Measurements from ENCODE around the gene NPY4R. TPM values are rescaled to one million over a fixed set of nuclear protein-coding genes. Genes with fewer than 3 reads are reported as not detected.
"Not testable (repeated sequence)": the region's sequence is repeated elsewhere in the genome, so short reads cannot be mapped to it uniquely, and the experiment has no call there.

The NPY4R gene
- total RNA-seq (not detected), polyA plus RNA-seq (not detected)

DNA sequence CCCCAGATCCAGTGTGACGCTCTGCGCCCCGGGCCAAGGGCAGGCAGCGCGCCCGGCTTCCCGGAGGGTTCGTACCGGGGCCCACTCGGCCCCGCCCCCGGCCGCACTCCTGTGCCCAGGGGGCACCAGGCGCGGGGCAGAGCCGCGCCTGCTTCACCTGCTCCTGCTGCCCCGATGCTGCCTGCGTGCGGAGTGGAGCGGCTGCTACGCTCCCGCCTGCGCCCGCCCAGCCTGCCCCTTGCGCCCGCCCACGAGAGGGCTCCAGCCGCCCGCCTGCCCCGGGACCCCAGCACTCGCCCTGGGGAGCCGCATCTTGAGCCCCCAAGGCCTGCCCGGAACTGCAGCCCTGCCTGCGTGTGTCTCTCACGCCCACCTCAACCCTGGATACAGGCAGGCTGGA lies at the start of gene NPY4R:
Gene NPY4R, minus strand, starts transcription at position 194 of the 400 bp plus-strand sequence. CDS start 3,323 bp downstream, outside the sequence.
- H3K4me3 ChIP-seq; H3K36me3 ChIP-seq; H3K9me3 ChIP-seq; intact Hi-C loops (cut with DNase I); H3K4me1 ChIP-seq; H3K27ac ChIP-seq; H3K27me3 ChIP-seq; FAIRE-seq: not testable (repeated sequence)
- DNase-seq (peak in 1 of 6 donors; percentile 61), ATAC-seq (peak in 3 of 4 donors; percentile 24 to 55 (median 55))
- whole genome bisulfite sequencing, 2 donors: 5% methylated on average over 17 of the region's 36 CpGs; no CpG with 5 or more reads in 1 of the 2 donors

GRCh38 chr10:46515366-46515765 lies 49.6 kb upstream of the NPY4R start:
- TF ChIP-seq CTCF (IDR thresholded peaks at IDR 0.05): no peak
- H3K4me1 ChIP-seq: no peaks in the 10 kb centered on the region
- H3K36me3 ChIP-seq: no peaks in the 10 kb centered on the region
- no peak for FAIRE-seq
- intact Hi-C loops (cut with DNase I): no loop called here
- ATAC-seq: no peak
- no peak overlapping the region for H3K4me3 ChIP-seq
- DNase-seq: no peak
- no peaks in the 10 kb centered on the region for H3K9me3 ChIP-seq
- no peak overlapping the region for H3K27ac ChIP-seq
- no peaks in the 10 kb centered on the region for H3K27me3 ChIP-seq

- H3K36me3 ChIP-seq: no peaks in the 10 kb centered on the region
- TF ChIP-seq CTCF (IDR thresholded peaks at IDR 0.05): no peak
- no peak overlapping the region for H3K27ac ChIP-seq
- DNase-seq: peak in 2 of 6 donors; percentile 4 to 19
- intact Hi-C loops (cut with DNase I): no loop called here
- no peak for FAIRE-seq
- no peaks in the 10 kb centered on the region for H3K9me3 ChIP-seq
- H3K4me3 ChIP-seq: no peak overlapping the region
- H3K4me1 ChIP-seq: no peaks in the 10 kb centered on the region
- whole genome bisulfite sequencing, 2 donors: 76 to 84% methylated on average over 3 of the region's 3 CpGs
- no peak for ATAC-seq
- H3K27me3 ChIP-seq: no peaks in the 10 kb centered on the region
These were observed 49.1 kb upstream of the NPY4R start for GRCh38 chr10:46514899-46515298.

DNA sequence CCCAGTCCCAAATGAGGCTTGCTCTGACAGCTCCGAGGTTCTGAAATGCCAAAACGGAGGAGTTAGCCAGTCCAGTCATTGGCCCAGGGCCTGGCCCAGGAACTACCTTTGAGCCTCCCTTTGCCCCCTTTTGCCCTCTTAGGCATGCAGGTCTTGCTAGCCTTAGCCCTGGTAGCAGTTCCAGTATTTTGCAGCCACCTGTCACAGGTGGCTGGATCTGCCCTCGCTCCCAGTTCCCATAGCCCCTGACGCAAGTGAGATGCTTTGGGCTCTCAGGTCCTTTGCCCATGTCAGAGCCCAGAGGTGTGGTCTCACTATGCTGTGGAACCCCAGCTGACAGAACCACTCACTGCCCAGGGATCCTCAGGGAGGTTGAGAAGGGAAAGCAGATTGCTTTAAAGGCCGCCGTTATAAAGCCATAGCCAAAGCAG lies 48.7 kb upstream of the NPY4R start:
- FAIRE-seq (no peak), DNase-seq (peak in 3 of 6 donors; percentile 8 to 52 (median 33)), ATAC-seq (no peak)
- no peaks in the 10 kb centered on the region for H3K27me3 ChIP-seq
- no peak overlapping the region for H3K27ac ChIP-seq
- H3K9me3 ChIP-seq: no peaks in the 10 kb centered on the region
- 70% methylated on average over 6 of the region's 6 CpGs for WGBS, 2 donors
- no peak for TF ChIP-seq CTCF (IDR thresholded peaks at IDR 0.05)
- no peaks in the 10 kb centered on the region for H3K4me1 ChIP-seq
- intact Hi-C loops (cut with DNase I): no loop called here
- no peak overlapping the region for H3K4me3 ChIP-seq
- H3K36me3 ChIP-seq: no peaks in the 10 kb centered on the region

DNA sequence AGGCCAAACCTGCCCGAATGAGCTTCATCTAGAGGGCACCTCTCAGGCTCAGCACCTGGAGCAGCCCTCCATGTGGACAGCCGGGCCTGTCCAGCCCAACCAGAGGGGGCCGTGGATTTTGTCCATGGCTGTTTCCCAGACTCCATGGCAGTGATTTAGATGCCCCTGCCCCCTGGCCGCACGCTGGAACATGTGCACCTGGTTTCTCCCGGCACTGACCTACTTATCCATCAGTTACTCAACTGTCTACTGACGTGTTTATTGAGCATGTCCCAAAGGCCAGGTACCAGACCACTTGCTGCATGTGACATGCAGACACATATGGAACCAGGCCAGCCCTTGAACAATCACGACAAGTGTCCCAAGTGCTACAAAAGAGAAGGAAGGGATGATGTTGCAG lies 47.6 kb upstream of the NPY4R start:
- ATAC-seq; H3K36me3 ChIP-seq; FAIRE-seq; DNase-seq; intact Hi-C loops (cut with DNase I); H3K4me3 ChIP-seq; H3K27me3 ChIP-seq; H3K4me1 ChIP-seq; H3K9me3 ChIP-seq; H3K27ac ChIP-seq: not testable (repeated sequence)
- no CpG with 5 or more reads among the region's 8 CpGs for WGBS, 2 donors

GRCh38 chr10:46512725-46513124 lies 47.0 kb upstream of the NPY4R start:
- WGBS, 2 donors: 89 to 100% methylated on average over 1 to 3 of the region's 7 CpGs
- DNase-seq; H3K9me3 ChIP-seq; H3K4me1 ChIP-seq; H3K4me3 ChIP-seq; H3K27me3 ChIP-seq; FAIRE-seq; intact Hi-C loops (cut with DNase I); H3K36me3 ChIP-seq; H3K27ac ChIP-seq; ATAC-seq: not testable (repeated sequence)

DNA sequence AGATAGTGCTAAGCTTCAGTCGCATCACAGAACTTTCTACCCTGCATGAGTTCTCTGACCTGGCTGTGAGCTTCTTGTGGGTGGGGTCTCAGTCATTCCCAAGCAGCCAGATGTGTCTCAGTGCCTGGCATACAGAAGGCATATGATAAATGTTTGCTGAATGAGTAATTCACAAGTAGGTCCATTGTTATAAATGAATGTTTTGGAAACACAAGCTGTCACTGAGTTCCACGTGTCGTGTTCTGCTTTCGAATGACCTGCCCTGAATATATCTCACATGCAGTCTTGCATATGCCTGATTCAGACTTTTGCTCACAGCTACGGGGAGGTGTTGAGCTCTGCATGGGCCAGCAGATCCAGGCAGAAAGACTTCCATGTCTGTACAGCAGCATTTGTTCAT lies 46.2 kb upstream of the NPY4R start:
- intact Hi-C loops (cut with DNase I); DNase-seq; H3K27me3 ChIP-seq; H3K36me3 ChIP-seq; H3K4me3 ChIP-seq; H3K4me1 ChIP-seq; H3K9me3 ChIP-seq; H3K27ac ChIP-seq; FAIRE-seq: not testable (repeated sequence)
- no CpG with 5 or more reads among the region's 5 CpGs for WGBS, 2 donors
- peak in 1 of 4 donors; percentile 18 for ATAC-seq

- H3K4me1 ChIP-seq; H3K27me3 ChIP-seq; H3K36me3 ChIP-seq; intact Hi-C loops (cut with DNase I); DNase-seq; FAIRE-seq; H3K9me3 ChIP-seq; H3K4me3 ChIP-seq; H3K27ac ChIP-seq: not testable (repeated sequence)
- no CpG with 5 or more reads among the region's 3 CpGs for WGBS, 2 donors
- peak in 2 of 4 donors; percentile 62 to 85 for ATAC-seq
These were observed 34.2 kb upstream of the NPY4R start for GRCh38 chr10:46499990-46500389.

DNA sequence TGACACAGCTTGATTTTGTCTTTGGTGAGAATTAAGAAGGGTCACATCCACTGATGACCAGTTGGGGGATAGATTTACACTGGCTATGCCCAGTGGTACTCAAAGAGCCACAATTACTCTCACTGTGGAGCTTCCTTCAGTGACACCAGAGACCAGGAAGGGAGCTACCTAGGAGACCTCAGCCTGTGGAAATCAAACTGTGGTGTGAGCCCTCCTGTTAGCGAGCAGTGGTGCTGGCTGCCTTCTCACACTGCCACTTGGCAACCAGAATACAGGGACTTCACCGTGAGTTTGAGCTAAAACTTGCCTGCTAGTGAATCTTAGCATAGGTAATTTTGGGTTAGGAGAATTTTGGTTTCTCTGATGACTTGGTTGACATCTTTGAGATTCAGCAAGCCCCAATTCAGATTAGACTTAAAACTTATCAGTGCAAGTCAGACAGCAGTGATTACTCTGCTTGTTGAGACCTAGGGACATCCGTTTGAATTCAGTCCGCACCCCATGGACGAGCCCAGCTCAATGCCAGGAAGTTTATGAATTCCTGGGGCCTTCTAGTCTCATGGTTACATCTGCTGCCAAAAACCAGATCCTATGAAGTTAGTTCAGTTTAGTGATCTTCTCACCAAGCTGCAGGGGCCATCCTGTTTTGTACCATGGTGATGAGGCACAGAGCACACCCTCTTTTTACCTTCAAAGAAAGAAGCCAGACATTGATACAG lies 33.4 kb upstream of the NPY4R start:
- intact Hi-C loops (cut with DNase I); H3K4me3 ChIP-seq; H3K36me3 ChIP-seq; H3K9me3 ChIP-seq; FAIRE-seq; H3K27me3 ChIP-seq; H3K4me1 ChIP-seq; ATAC-seq; H3K27ac ChIP-seq; DNase-seq: not testable (repeated sequence)
- 62 to 68% methylated on average over 2 of the region's 5 CpGs for WGBS, 2 donors

DNA sequence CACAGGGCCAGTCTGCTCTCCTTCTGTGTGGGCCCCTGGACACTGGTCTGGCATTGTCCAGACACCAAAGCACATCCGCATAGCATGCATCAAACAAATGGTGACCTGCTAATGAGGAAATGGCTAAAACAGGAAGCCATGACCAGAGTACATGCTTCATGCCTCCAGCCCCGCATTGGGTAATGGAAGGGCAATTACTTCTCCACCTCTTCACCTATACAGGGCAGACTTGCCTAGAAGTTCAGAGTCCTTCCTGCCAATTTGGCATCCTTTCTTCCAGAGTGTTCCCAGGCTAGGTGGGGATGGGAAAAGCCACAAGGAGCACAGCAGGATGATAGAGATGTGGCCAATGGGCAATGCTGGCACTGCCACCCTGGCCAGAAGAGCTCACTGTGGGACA lies 32.1 kb upstream of the NPY4R start:
- H3K27me3 ChIP-seq; DNase-seq; H3K9me3 ChIP-seq; intact Hi-C loops (cut with DNase I); H3K27ac ChIP-seq; H3K4me1 ChIP-seq; FAIRE-seq; H3K4me3 ChIP-seq; ATAC-seq; H3K36me3 ChIP-seq: not testable (repeated sequence)
- no CpG with 5 or more reads among the region's 2 CpGs for WGBS, 2 donors
